BLaER1 (cell line): ENCODE measurements around the gene ADGRG3.
"Not testable (repeated sequence)": the region's sequence is repeated elsewhere in the genome, so short reads cannot be mapped to it uniquely, and the experiment has no call there.

Experiments used
- H3K27ac ChIP-seq: shearing (Covaris generic); formaldehyde crosslinking; 2 replicates; pipeline ENCODE4 v1.8.1; 2022
- H3K27me3 ChIP-seq: shearing (Covaris generic); formaldehyde crosslinking; 2 replicates; pipeline ENCODE4 v1.8.1; 2022
- H3K36me3 ChIP-seq: shearing (Covaris generic); formaldehyde crosslinking; 2 replicates; pipeline ENCODE4 v1.8.1; 2022
- H3K4me1 ChIP-seq: shearing (Covaris generic); formaldehyde crosslinking; 2 replicates; pipeline ENCODE4 v1.8.1; 2022
- H3K4me2 ChIP-seq: shearing (Covaris generic); formaldehyde crosslinking; 2 replicates; pipeline ENCODE4 v1.8.1; 2022
- H3K4me3 ChIP-seq: shearing (Covaris generic); formaldehyde crosslinking; 2 replicates; pipeline ENCODE4 v1.8.1; 2022
- H3K9ac ChIP-seq: shearing (Covaris generic); formaldehyde crosslinking; 2 replicates; pipeline ENCODE4 v1.8.1; 2022
- H3K9me3 ChIP-seq: shearing (Covaris generic); formaldehyde crosslinking; 2 replicates; pipeline ENCODE4 v1.8.1; 2022
- H4K20me1 ChIP-seq: shearing (Covaris generic); formaldehyde crosslinking; 2 replicates; pipeline ENCODE4 v1.8.1; 2022
- Cebpa-rat ChIP-seq: shearing (Covaris generic); IDR thresholded peaks from 2 replicates; pipeline ENCODE4 v1.8.1; 2022

ADGRG3 gene

GRCh38 chr16:57726433-57726947 lies 58.4 kb downstream of the ADGRG3 start:
- no peaks in the 10 kb centered on the region for H3K9me3 ChIP-seq
- H3K27ac ChIP-seq, result no peak overlapping the region
- H3K4me2 ChIP-seq, result no peak overlapping the region
- no peaks in the 10 kb centered on the region for H4K20me1 ChIP-seq
- H3K27me3 ChIP-seq, result no peaks in the 10 kb centered on the region
- no peak overlapping the region for H3K9ac ChIP-seq
- H3K4me1 ChIP-seq, result peaks cover 10% of the 10 kb centered on the region
- no peak for TF ChIP-seq Cebpa-rat
- H3K36me3 ChIP-seq, result no peaks in the 10 kb centered on the region
- no peak overlapping the region for H3K4me3 ChIP-seq

- Histone ChIP-seq H3K27me3 (no peaks in the 10 kb centered on the region), H3K9me3 (peaks cover 3% of the 10 kb centered on the region; the same call in 1 of the 2 replicates), H3K4me3 (no peak overlapping the region), H3K4me2 (no peak overlapping the region), H4K20me1 (no peaks in the 10 kb centered on the region), H3K9ac (no peak overlapping the region), H3K36me3 (no peaks in the 10 kb centered on the region), H3K4me1 (no peaks in the 10 kb centered on the region), H3K27ac (no peak overlapping the region)
- no peak for TF ChIP-seq Cebpa-rat
These were observed 59.5 kb downstream of the ADGRG3 start for GRCh38 chr16:57727610-57728009.

GRCh38 chr16:57728336-57729181 lies 60.5 kb downstream of the ADGRG3 start:
- no peaks in the 10 kb centered on the region for H3K27me3 ChIP-seq
- no peak for TF ChIP-seq Cebpa-rat
- H3K4me1 ChIP-seq, result no peaks in the 10 kb centered on the region
- H3K9ac ChIP-seq, result no peak overlapping the region
- no peak overlapping the region for H3K27ac ChIP-seq
- H3K4me3 ChIP-seq, result no peak overlapping the region
- no peak overlapping the region for H3K4me2 ChIP-seq
- H3K36me3 ChIP-seq, result no peaks in the 10 kb centered on the region
- peaks cover 11% of the 10 kb centered on the region; the same call in 1 of the 2 replicates for H3K9me3 ChIP-seq
- no peaks in the 10 kb centered on the region for H4K20me1 ChIP-seq

GRCh38 chr16:57729182-57729484 lies 61.0 kb downstream of the ADGRG3 start:
- Histone ChIP-seq H3K9ac (no peak overlapping the region), H3K4me2 (no peak overlapping the region), H4K20me1 (no peaks in the 10 kb centered on the region), H3K4me3 (no peak overlapping the region), H3K4me1 (peaks cover 4% of the 10 kb centered on the region), H3K36me3 (no peaks in the 10 kb centered on the region), H3K9me3 (peaks cover 11% of the 10 kb centered on the region; the same call in 1 of the 2 replicates), H3K27ac (no peak overlapping the region), H3K27me3 (no peaks in the 10 kb centered on the region)
- TF ChIP-seq Cebpa-rat, result no peak

- H3K4me2 ChIP-seq, H4K20me1 ChIP-seq, H3K36me3 ChIP-seq, H3K4me3 ChIP-seq, H3K9ac ChIP-seq, H3K27ac ChIP-seq, H3K27me3 ChIP-seq: not testable (repeated sequence)
- H3K4me1 ChIP-seq, result peaks cover 10% of the 10 kb centered on the region
- H3K9me3 ChIP-seq, result peaks cover 11% of the 10 kb centered on the region; the same call in 1 of the 2 replicates
These were observed 61.7 kb downstream of the ADGRG3 start for GRCh38 chr16:57729852-57730251.

GRCh38 chr16:57730771-57731730 lies 62.9 kb downstream of the ADGRG3 start:
- TF ChIP-seq Cebpa-rat, result no peak
- Histone ChIP-seq H3K27me3 (no peaks in the 10 kb centered on the region), H3K4me1 (peaks cover 10% of the 10 kb centered on the region), H3K9me3 (peaks cover 11% of the 10 kb centered on the region; the same call in 1 of the 2 replicates), H3K9ac (no peak overlapping the region), H3K27ac (no peak overlapping the region), H3K4me2 (no peak overlapping the region), H3K36me3 (no peaks in the 10 kb centered on the region), H3K4me3 (no peak overlapping the region), H4K20me1 (no peaks in the 10 kb centered on the region)

- Histone ChIP-seq H3K4me2 (no peak overlapping the region), H3K9me3 (peaks cover 11% of the 10 kb centered on the region; the same call in 1 of the 2 replicates), H3K4me3 (no peak overlapping the region), H3K36me3 (peaks cover 1% of the 10 kb centered on the region; the same call in 1 of the 2 replicates), H3K27ac (no peak overlapping the region), H3K9ac (no peak overlapping the region), H3K4me1 (peaks cover 19% of the 10 kb centered on the region), H4K20me1 (no peaks in the 10 kb centered on the region), H3K27me3 (no peaks in the 10 kb centered on the region)
- TF ChIP-seq Cebpa-rat, result no peak
These were observed 63.9 kb downstream of the ADGRG3 start for GRCh38 chr16:57732037-57732436.

GRCh38 chr16:57732714-57733113 lies 64.6 kb downstream of the ADGRG3 start:
- no peak overlapping the region for H3K4me3 ChIP-seq
- H3K4me2 ChIP-seq, result no peak overlapping the region
- no peak for TF ChIP-seq Cebpa-rat
- peaks cover 26% of the 10 kb centered on the region for H3K4me1 ChIP-seq
- no peaks in the 10 kb centered on the region for H3K27me3 ChIP-seq
- H3K36me3 ChIP-seq, result peaks cover 8% of the 10 kb centered on the region
- no peak overlapping the region for H3K27ac ChIP-seq
- no peak overlapping the region for H3K9ac ChIP-seq
- peaks cover 11% of the 10 kb centered on the region; the same call in 1 of the 2 replicates for H3K9me3 ChIP-seq
- no peaks in the 10 kb centered on the region for H4K20me1 ChIP-seq

- H3K36me3 ChIP-seq, result peaks cover 24% of the 10 kb centered on the region
- peaks cover 41% of the 10 kb centered on the region for H3K4me1 ChIP-seq
- peaks cover 11% of the 10 kb centered on the region; the same call in 1 of the 2 replicates for H3K9me3 ChIP-seq
- H3K27me3 ChIP-seq, result no peaks in the 10 kb centered on the region
- peak overlapping the region; percentile 99 for H3K4me2 ChIP-seq
- peak overlapping the region; percentile 80 for H3K4me3 ChIP-seq
- H4K20me1 ChIP-seq, result no peaks in the 10 kb centered on the region
- peak overlapping the region; percentile 97 for H3K27ac ChIP-seq
- TF ChIP-seq Cebpa-rat, result no peak
- peak overlapping the region; percentile 94 for H3K9ac ChIP-seq
These were observed 66.3 kb downstream of the ADGRG3 start for GRCh38 chr16:57734308-57734924.
